HepG2 (cell line): ENCODE data around the gene ACVR1B. TPM values are rescaled to one million over a fixed set of nuclear protein-coding genes. Genes with fewer than 3 reads are reported as not detected.

Experiments used
- ARNT2 ChIP-seq: sonication (generic); formaldehyde crosslinking; IDR thresholded peaks from 2 replicates; pipeline ENCODE4 v1.8.0; 2022; ENCODE audit warnings: mild to moderate bottlenecking, low read depth, missing genetic modification reagents, moderate library complexity
- IKZF5 ChIP-seq: IDR thresholded peaks from 2 replicates; pipeline ENCODE4 v1.6.1; 2018; ENCODE audit warnings: missing genetic modification reagents, mild to moderate bottlenecking, missing compliant biosample characterization
- KDM1A ChIP-seq: IDR thresholded peaks from 2 replicates; pipeline ENCODE4 v1.6.1; 2016; ENCODE audit warnings: missing compliant biosample characterization
- NFE2L1 ChIP-seq: sonication (generic); formaldehyde crosslinking; IDR thresholded peaks from 2 replicates; pipeline ENCODE4 v1.4.0; 2020; ENCODE audit warnings: missing genetic modification reagents, mild to moderate bottlenecking, borderline replicate concordance
- NR1H2 ChIP-seq: sonication (generic); formaldehyde crosslinking; IDR thresholded peaks from 2 replicates; pipeline ENCODE4 v1.8.1; 2022; ENCODE audit warnings: low read depth, missing genetic modification reagents, borderline replicate concordance
- NR2F1 ChIP-seq, 2 experiments: fragments of 450-650 bp in 1 of 2; formaldehyde crosslinking in 1 of 2; IDR thresholded peaks; 2 replicates each; pipeline versions ENCODE4 v1.5.0 to v1.6.1; 2016 to 2020; ENCODE audit warnings: mild to moderate bottlenecking in 1 of 2, missing compliant biosample characterization in 1 of 2, missing genetic modification reagents in 1 of 2, moderate library complexity in 1 of 2
- PAWR ChIP-seq: sonication (generic); formaldehyde crosslinking; IDR thresholded peaks from 2 replicates; pipeline ENCODE4 v1.4.0; 2020; ENCODE audit warnings: missing genetic modification reagents, mild to moderate bottlenecking, borderline replicate concordance
- SOX13 ChIP-seq, 3 experiments: fragments of 450-650 bp in 1 of 3; sonication (generic) in 1 of 3; formaldehyde crosslinking in 1 of 3; IDR thresholded peaks in 2 of 3; conservative IDR thresholded peaks in 1 of 3; 2 replicates each; pipeline versions ENCODE4 v1.5.0 to v1.6.1; 2016 to 2020; ENCODE audit warnings: antibody characterized with exemption in 1 of 3, mild to moderate bottlenecking in 1 of 3, missing compliant biosample characterization in 1 of 3, missing genetic modification reagents in 1 of 3, moderate library complexity in 1 of 3
- SPEN ChIP-seq: sonication (generic); formaldehyde crosslinking; IDR thresholded peaks from 2 replicates; pipeline ENCODE4 v1.5.1; 2020; ENCODE audit warnings: low read depth, mild to moderate bottlenecking, missing genetic modification reagents
- SSRP1 ChIP-seq: IDR thresholded peaks from 2 replicates; pipeline ENCODE4 v1.6.1; 2016; ENCODE audit warnings: control low read depth
- ZFP62 ChIP-seq: sonication (generic); formaldehyde crosslinking; IDR thresholded peaks from 2 replicates; pipeline ENCODE4 v1.4.0; 2020; ENCODE audit warnings: missing genetic modification reagents
- ZFY ChIP-seq: sonication (generic); formaldehyde crosslinking; IDR thresholded peaks from 2 replicates; pipeline ENCODE4 v1.4.0; 2020; ENCODE audit warnings: missing genetic modification reagents
- ZNF326 ChIP-seq: sonication (generic); formaldehyde crosslinking; IDR thresholded peaks from 2 replicates; pipeline ENCODE4 v1.4.0; 2020; ENCODE audit warnings: missing genetic modification reagents, borderline replicate concordance
- polyA plus RNA-seq, 8 experiments: library from polyadenylated mRNA; depleted of rRNA in 3 of 8; stranded (reverse) in 7 of 8; unstranded in 1 of 8; fragments of >200 nt; fragmentation: Illumina TruSeq in 4 of 8; extraction: Trizol in 4 of 8; gene quantifications; 2 replicates each; pipeline versions ENCODE4 v1.2.1 to v1.2.3, GENCODE V29; 2011 to 2016; ENCODE audit warnings: low read depth in 4 of 8, missing spikeins in 1 of 8, mixed read lengths in 1 of 8; ENCODE audit not compliant: insufficient read depth in 1 of 8
- total RNA-seq, 5 experiments: library from RNA; depleted of rRNA; stranded (reverse); fragments of >200 nt; fragmentation: Illumina TruSeq; extraction: Trizol; gene quantifications; 2 replicates each; pipeline ENCODE4 v1.2.3, GENCODE V29; 2016; ENCODE audit warnings: low read depth in 1 of 5
- TF ChIP-seq, protein P1 (sequence below): sonication (generic); formaldehyde crosslinking; IDR thresholded peaks from 2 replicates; pipeline ENCODE4 v1.4.0; 2020; ENCODE audit warnings: mild to moderate bottlenecking, missing genetic modification reagents
- TF ChIP-seq, protein P2 (sequence below), 2 experiments: sonication (generic) in 1 of 2; formaldehyde crosslinking in 1 of 2; IDR thresholded peaks; 2 replicates each; pipeline versions ENCODE4 v1.6.1 to v1.9.0; 2014 to 2022; ENCODE audit warnings: antibody characterized with exemption in 1 of 2, borderline replicate concordance in 1 of 2, inconsistent platforms in 1 of 2, low read depth in 1 of 2, missing genetic modification reagents in 1 of 2
- TF ChIP-seq, protein P3 (sequence below): IDR thresholded peaks from 2 replicates; pipeline ENCODE4 v1.6.1; 2012; ENCODE audit warnings: inconsistent platforms

ACVR1B gene
- total and polyA plus RNA-seq, 2 of the 13 experiments (the other 11 are each of a cell fraction or from before 2014, with no cell fraction given): 8.9 to 12.1 TPM

- TF ChIP-seq, protein P1, sequence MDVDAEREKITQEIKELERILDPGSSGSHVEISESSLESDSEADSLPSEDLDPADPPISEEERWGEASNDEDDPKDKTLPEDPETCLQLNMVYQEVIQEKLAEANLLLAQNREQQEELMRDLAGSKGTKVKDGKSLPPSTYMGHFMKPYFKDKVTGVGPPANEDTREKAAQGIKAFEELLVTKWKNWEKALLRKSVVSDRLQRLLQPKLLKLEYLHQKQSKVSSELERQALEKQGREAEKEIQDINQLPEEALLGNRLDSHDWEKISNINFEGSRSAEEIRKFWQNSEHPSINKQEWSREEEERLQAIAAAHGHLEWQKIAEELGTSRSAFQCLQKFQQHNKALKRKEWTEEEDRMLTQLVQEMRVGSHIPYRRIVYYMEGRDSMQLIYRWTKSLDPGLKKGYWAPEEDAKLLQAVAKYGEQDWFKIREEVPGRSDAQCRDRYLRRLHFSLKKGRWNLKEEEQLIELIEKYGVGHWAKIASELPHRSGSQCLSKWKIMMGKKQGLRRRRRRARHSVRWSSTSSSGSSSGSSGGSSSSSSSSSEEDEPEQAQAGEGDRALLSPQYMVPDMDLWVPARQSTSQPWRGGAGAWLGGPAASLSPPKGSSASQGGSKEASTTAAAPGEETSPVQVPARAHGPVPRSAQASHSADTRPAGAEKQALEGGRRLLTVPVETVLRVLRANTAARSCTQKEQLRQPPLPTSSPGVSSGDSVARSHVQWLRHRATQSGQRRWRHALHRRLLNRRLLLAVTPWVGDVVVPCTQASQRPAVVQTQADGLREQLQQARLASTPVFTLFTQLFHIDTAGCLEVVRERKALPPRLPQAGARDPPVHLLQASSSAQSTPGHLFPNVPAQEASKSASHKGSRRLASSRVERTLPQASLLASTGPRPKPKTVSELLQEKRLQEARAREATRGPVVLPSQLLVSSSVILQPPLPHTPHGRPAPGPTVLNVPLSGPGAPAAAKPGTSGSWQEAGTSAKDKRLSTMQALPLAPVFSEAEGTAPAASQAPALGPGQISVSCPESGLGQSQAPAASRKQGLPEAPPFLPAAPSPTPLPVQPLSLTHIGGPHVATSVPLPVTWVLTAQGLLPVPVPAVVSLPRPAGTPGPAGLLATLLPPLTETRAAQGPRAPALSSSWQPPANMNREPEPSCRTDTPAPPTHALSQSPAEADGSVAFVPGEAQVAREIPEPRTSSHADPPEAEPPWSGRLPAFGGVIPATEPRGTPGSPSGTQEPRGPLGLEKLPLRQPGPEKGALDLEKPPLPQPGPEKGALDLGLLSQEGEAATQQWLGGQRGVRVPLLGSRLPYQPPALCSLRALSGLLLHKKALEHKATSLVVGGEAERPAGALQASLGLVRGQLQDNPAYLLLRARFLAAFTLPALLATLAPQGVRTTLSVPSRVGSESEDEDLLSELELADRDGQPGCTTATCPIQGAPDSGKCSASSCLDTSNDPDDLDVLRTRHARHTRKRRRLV: no peak
- TF ChIP-seq, protein P2, sequence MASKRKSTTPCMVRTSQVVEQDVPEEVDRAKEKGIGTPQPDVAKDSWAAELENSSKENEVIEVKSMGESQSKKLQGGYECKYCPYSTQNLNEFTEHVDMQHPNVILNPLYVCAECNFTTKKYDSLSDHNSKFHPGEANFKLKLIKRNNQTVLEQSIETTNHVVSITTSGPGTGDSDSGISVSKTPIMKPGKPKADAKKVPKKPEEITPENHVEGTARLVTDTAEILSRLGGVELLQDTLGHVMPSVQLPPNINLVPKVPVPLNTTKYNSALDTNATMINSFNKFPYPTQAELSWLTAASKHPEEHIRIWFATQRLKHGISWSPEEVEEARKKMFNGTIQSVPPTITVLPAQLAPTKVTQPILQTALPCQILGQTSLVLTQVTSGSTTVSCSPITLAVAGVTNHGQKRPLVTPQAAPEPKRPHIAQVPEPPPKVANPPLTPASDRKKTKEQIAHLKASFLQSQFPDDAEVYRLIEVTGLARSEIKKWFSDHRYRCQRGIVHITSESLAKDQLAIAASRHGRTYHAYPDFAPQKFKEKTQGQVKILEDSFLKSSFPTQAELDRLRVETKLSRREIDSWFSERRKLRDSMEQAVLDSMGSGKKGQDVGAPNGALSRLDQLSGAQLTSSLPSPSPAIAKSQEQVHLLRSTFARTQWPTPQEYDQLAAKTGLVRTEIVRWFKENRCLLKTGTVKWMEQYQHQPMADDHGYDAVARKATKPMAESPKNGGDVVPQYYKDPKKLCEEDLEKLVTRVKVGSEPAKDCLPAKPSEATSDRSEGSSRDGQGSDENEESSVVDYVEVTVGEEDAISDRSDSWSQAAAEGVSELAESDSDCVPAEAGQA (IDR thresholded peaks at IDR 0.05; ENCODE audit: low read depth): no peak
- TF ChIP-seq, protein P2 (CRISPR knock-in tag; IDR thresholded peaks at IDR 0.05; ENCODE audit: borderline replicate concordance): no peak
- no peak for TF ChIP-seq ARNT2 (CRISPR knock-in tag)
- peak; percentile 44; the same call in 1 of the 2 replicates for TF ChIP-seq ZFY (CRISPR knock-in tag)
- TF ChIP-seq NR1H2 (CRISPR knock-in tag): no peak
- no peak for TF ChIP-seq KDM1A (CRISPR knock-in tag)
- TF ChIP-seq PAWR (CRISPR knock-in tag): no peak
- TF ChIP-seq ZNF326 (CRISPR knock-in tag): no peak
- no peak; a peak in 1 of 4 replicates for TF ChIP-seq NR2F1 (CRISPR knock-in tag; IDR thresholded peaks at IDR 0.05)
- TF ChIP-seq NFE2L1 (CRISPR knock-in tag): no peak
- TF ChIP-seq, protein P3, sequence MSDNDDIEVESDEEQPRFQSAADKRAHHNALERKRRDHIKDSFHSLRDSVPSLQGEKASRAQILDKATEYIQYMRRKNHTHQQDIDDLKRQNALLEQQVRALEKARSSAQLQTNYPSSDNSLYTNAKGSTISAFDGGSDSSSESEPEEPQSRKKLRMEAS: peak; percentile 32; the same call in 1 of the 2 replicates
- TF ChIP-seq SOX13 (IDR thresholded peaks at IDR 0.05): no peak
- peak in 1 of 2 experiments; percentile 74; a peak in 2 of 4 replicates for TF ChIP-seq SOX13 (CRISPR knock-in tag; conservative IDR thresholded peaks at IDR 0.05 in 1 of 2, IDR thresholded peaks at IDR 0.05 in 1 of 2)
- TF ChIP-seq SSRP1: no peak
- no peak; the same call in 1 of the 2 replicates for TF ChIP-seq SPEN (CRISPR knock-in tag)
- TF ChIP-seq ZFP62 (CRISPR knock-in tag): no peak
- TF ChIP-seq IKZF5 (CRISPR knock-in tag): peak; percentile 47; the same call in 1 of the 2 replicates
Observed at GRCh38 chr12:52010152-52010622, 58.7 kb downstream of the ACVR1B start (continued).
